ENCODE measurements around the gene KCTD8. TPM values are rescaled to one million over a fixed set of nuclear protein-coding genes. Genes with fewer than 3 reads are reported as not detected.
"Not testable (repeated sequence)": the region's sequence is repeated elsewhere in the genome, so short reads cannot be mapped to it uniquely, and the experiment has no call there.

KCTD8 gene
- total RNA-seq, 4 donors from 2014 or later = 0.51 to 3.9 (median 2.5) TPM

DNA sequence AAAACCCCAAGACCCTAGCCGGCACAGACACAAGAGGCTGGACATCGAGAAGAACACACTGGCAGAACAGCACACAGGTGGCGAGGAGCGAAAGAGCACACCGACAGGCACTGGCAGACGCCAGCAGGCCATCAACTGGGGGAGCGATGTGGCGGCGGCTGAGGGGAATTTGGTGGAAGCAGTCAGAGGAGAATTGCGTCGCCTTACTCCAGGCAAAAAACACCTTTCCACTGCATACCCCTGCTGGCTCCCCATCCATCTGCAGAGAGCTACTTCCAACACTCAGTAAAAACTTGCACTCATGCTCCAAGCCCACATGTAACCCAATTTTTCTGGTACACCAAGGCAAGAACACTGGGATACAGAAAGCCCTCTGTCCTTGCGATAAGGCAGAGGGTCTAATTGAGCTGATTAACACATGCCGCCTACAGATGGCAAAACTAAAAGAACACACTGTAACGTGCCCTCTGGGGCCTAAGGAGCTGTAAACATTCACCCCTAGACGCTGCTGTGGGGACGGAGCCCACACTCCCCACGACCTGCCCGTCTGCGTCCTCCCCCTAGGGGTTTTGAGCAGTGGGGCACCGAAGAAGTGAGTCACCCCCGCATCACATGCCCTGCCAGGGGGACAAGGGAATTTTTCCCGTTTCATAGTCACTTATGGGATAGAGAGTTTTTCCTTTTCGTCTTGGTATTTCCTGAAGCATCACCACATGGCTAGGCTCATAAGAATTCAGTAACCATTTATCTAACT is 262.3 kb downstream of the KCTD8 start:
- no peaks in the 10 kb centered on the region for H3K4me1 ChIP-seq
- H3K4me3 ChIP-seq = no peak overlapping the region
- H3K27ac ChIP-seq = no peak overlapping the region
- intact Hi-C loops (cut with DNase I; ENCODE audit: low total_unique reads) = no loop called here
- H3K9me3 ChIP-seq = no peaks in the 10 kb centered on the region
- no peaks in the 10 kb centered on the region for H3K27me3 ChIP-seq
- H3K36me3 ChIP-seq = no peaks in the 10 kb centered on the region
- TF ChIP-seq, protein P1, sequence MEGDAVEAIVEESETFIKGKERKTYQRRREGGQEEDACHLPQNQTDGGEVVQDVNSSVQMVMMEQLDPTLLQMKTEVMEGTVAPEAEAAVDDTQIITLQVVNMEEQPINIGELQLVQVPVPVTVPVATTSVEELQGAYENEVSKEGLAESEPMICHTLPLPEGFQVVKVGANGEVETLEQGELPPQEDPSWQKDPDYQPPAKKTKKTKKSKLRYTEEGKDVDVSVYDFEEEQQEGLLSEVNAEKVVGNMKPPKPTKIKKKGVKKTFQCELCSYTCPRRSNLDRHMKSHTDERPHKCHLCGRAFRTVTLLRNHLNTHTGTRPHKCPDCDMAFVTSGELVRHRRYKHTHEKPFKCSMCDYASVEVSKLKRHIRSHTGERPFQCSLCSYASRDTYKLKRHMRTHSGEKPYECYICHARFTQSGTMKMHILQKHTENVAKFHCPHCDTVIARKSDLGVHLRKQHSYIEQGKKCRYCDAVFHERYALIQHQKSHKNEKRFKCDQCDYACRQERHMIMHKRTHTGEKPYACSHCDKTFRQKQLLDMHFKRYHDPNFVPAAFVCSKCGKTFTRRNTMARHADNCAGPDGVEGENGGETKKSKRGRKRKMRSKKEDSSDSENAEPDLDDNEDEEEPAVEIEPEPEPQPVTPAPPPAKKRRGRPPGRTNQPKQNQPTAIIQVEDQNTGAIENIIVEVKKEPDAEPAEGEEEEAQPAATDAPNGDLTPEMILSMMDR (IDR thresholded peaks at IDR 0.05) = no peak
- TF ChIP-seq POLR2A (IDR thresholded peaks at IDR 0.05) = no peak
- DNase-seq = no peak

GRCh38 chr4:44181491-44182349 is 266.9 kb downstream of the KCTD8 start:
- intact Hi-C loops (cut with DNase I; ENCODE audit: low total_unique reads); H3K36me3 ChIP-seq; H3K27ac ChIP-seq; H3K27me3 ChIP-seq; H3K4me1 ChIP-seq; H3K9me3 ChIP-seq; DNase-seq; H3K4me3 ChIP-seq: not testable (repeated sequence)

GRCh38 chr4:44167766-44168165 is 280.8 kb downstream of the KCTD8 start:
- DNase-seq; H3K4me3 ChIP-seq; H3K4me1 ChIP-seq; H3K27ac ChIP-seq; H3K9me3 ChIP-seq; H3K27me3 ChIP-seq; H3K36me3 ChIP-seq; intact Hi-C loops (cut with DNase I; ENCODE audit: low total_unique reads): not testable (repeated sequence)

DNA sequence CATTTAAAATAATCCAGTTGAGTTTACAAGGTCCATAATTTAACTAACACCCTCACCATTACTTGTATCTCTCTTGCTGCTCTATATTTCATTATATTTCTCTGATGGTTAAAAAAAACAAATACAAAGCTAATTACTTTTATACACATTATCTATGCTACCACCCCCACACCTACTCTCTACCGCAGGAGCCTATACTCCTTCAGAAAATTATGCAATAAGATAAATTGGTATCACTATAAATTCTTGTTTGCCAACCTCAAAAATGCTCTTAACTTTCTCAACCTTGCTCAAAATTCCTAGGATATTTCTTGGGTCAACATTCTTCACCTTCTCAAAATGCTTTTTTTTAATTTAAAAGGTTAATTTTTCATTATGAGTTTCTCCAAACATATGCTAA is 282.7 kb downstream of the KCTD8 start:
- intact Hi-C loops (cut with DNase I; ENCODE audit: low total_unique reads) = no loop called here
- H3K36me3 ChIP-seq = no peaks in the 10 kb centered on the region
- no peak overlapping the region for H3K27ac ChIP-seq

GRCh38 chr4:44162538-44163270 is 285.9 kb downstream of the KCTD8 start:
- intact Hi-C loops (cut with DNase I; ENCODE audit: low total_unique reads) = no loop called here
- no peak for DNase-seq
- Histone ChIP-seq H3K27ac (no peak overlapping the region), H3K27me3 (no peaks in the 10 kb centered on the region), H3K36me3 (no peaks in the 10 kb centered on the region), H3K4me3 (no peak overlapping the region), H3K4me1 (no peaks in the 10 kb centered on the region), H3K9me3 (no peaks in the 10 kb centered on the region)
- no peak for TF ChIP-seq POLR2A (IDR thresholded peaks at IDR 0.05)
- TF ChIP-seq, protein P1 (IDR thresholded peaks at IDR 0.05) = no peak

More for the DNA sequence above, 282.7 kb downstream of the KCTD8 start:
- Histone ChIP-seq H3K4me3 (no peak overlapping the region), H3K27me3 (no peaks in the 10 kb centered on the region), H3K4me1 (no peaks in the 10 kb centered on the region), H3K9me3 (no peaks in the 10 kb centered on the region)
- no peak for DNase-seq
- TF ChIP-seq, protein P1 (IDR thresholded peaks at IDR 0.05) = no peak
- no peak for TF ChIP-seq POLR2A (IDR thresholded peaks at IDR 0.05)
